Colon (tissue), 2 donors: ENCODE data around the gene TAS1R3.

ENCODE experiments used
- FAIRE-seq: peaks from 2 replicates; lab custom pipeline; 2012; peaks lifted over from hg19 to GRCh38; lab: Jason Lieb, UNC
- donor health status: control.
- donor health status: control.

TAS1R3 gene

GRCh38 chr1:1331068-1331965 is at the start of gene TAS1R3:
Gene TAS1R3, plus strand, starts transcription at chr1:1331280. Its CDS starts 66 bp downstream, at chr1:1331346.
- FAIRE-seq, result no peak

- no peak for FAIRE-seq
Measured at GRCh38 chr1:1281533-1282321, 49.4 kb upstream of the TAS1R3 start.

DNA sequence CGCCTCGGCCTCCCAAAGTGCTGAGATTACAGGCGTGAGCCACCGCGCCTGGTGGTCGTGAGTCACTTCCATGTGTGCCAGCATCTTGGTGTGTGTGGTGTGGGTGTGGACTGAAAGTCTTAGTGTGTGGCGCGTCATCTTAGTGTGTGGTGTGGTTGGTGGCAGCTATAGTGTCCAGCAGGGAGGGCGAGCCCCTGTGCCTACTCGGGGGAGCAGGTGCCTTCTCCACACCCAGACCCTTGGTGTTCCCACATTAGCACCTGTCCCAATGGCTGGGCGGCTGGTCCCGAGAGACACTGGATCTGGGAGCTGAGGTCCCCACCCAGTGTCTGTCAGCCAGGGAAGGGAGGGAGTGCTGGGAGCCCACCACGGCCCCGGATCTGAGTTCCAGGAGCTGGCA is 48.1 kb upstream of the TAS1R3 start:
- no peak for FAIRE-seq

DNA sequence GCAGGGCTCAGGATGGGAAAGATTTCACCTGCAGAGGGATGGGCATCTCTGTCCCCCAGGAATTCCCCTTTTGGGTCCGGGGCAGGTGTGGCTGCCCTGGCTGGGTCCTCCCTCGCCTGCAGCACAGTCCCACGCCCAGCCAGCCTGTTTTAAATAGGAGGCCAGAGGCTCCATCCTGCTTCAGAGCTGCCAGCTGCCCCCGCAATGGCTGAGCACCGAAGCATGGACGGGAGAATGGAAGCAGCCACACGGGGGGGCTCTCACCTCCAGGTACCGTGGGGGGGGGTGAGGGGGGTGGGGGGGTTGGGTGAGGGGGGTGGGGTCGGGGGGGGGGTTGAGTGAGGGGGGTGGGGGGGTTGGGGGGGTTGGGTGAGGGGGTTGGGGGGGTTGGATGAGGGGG is 47.3 kb upstream of the TAS1R3 start:
- no peak for FAIRE-seq

DNA sequence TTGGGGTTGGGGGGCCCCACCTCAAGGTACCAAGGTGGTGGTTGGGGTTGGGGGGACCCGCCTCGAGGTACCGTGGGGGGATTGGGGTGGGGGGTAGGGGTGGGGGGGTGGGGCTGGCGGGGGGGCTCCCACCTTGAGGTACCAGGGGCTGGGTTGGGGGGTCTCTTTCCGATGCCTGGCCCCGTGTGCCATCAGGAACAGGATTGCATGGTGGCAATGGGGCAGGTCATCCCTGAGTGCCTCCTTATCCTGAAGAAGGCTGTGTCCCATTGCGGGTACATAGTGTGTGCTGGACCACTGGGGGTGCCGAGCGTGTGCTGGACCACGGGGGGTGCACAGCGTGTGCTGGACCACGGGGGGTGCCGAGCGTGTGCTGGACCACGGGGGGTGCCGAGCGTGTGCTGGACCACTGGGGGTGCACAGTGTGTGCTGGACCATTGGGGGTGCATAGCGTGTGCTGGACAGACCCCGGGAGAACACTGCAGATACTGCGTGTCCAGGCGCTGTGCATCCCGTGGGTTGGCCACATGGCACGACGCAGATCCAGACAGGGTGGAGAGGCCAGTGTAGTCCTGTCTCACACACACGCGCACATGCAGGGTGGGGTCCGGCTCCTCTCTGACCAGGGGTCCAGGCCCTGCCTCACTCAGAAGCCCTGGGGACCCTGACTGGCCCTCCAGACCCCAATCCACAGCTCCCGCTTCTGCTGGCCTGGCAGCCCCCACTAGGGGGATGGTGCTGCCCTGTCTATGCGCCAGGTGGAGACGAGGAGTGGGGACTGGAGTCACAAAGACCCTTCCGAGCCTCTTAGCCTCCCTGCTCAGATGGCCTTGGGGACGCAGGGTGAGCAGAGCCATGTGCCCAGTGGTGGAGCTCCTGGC is 46.6 kb upstream of the TAS1R3 start:
- no peak for FAIRE-seq

DNA sequence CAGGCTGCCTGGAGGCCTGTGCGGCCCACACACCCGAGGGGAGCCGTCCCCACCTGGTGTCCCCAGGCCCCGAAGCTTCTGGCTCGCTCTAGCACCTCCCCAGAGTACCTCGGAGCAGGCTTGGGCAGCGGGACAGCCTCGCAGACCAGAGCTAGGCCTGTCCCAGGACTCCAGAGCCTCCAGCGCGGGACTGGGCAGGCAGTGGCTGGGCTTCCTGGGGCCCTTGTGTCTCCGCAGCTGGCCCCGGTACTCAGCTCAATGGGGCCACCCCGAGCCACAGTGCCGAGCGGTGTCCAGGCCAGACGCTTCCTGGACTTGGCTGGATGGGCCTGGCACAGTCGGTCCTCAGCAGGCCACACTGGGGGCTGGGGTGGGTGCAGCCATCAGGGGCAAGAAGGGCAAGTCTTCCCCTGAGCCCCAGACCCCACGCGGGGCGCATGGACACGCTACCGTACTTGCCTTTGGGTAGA is 45.9 kb upstream of the TAS1R3 start:
- FAIRE-seq, result no peak

DNA sequence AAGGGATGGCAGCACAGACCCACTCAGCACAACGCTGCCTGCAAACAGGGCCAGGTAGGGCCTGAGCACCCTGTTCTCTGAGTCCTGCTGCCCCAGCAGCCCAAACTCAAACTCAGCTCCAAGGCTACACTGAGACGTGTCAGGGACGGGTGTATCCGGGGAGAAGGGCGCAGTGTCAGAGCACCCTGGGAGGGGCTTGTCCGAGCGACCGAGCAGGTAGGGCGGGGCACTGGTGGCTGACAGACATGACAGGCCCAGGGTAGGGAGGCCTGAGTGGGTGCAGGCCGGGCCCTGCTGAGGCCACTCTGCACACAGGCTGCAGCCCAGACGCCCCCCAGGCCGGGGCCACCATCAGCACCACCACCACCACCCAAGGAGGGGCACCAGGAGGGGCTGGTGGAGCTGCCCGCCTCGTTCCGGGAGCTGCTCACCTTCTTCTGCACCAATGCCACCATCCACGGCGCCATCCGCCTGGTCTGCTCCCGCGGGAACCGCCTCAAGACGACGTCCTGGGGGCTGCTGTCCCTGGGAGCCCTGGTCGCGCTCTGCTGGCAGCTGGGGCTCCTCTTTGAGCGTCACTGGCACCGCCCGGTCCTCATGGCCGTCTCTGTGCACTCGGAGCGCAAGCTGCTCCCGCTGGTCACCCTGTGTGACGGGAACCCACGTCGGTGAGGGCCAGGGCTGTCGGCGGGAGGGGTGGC is 45.3 kb upstream of the TAS1R3 start:
- no peak for FAIRE-seq

GRCh38 chr1:1286313-1287261 is 44.5 kb upstream of the TAS1R3 start:
- no peak for FAIRE-seq

DNA sequence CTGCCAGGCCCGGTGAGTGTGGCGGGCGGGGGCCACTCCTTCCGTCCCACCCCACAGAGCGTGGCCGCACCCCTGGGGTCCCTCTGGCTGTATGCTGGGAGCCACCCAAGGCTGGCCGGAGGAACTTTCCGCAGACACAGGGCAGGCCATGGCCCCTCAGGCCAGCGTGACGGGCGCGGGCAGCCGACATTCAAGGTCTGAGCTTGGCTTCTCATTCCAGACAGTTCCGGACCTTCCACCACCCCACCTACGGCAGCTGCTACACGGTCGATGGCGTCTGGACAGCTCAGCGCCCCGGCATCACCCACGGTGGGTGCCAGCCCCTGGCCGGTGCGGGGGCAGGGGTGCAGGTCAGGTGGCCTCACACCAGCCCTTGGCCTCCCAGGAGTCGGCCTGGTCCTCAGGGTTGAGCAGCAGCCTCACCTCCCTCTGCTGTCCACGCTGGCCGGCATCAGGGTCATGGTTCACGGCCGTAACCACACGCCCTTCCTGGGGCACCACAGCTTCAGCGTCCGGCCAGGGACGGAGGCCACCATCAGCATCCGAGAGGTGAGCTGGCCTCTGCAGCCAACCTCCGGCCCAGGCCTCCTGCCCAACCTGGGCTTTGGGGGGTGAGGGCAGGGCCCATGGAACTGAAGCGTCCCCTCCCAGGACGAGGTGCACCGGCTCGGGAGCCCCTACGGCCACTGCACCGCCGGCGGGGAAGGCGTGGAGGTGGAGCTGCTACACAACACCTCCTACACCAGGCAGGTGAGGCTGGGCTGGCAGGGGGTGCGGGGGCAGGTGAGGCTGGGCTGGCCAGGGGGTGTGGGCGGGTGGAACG is 43.6 kb upstream of the TAS1R3 start:
- FAIRE-seq, result no peak

- FAIRE-seq, result no peak
Measured at GRCh38 chr1:1290238-1290731, 40.8 kb upstream of the TAS1R3 start.

DNA sequence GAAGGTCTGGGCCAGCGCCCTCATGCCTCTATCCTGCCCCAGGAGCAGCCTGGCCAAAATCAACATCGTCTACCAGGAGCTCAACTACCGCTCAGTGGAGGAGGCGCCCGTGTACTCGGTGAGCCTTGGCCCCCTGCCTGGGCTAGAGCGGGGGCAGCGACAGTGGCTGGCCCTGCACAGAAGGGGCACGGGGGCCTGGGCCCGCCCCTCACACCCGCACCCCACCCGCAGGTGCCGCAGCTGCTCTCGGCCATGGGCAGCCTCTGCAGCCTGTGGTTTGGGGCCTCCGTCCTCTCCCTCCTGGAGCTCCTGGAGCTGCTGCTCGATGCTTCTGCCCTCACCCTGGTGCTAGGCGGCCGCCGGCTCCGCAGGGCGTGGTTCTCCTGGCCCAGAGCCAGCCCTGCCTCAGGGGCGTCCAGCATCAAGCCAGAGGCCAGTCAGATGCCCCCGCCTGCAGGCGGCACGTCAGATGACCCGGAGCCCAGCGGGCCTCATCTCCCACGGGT is 40.0 kb upstream of the TAS1R3 start:
- FAIRE-seq, result no peak

DNA sequence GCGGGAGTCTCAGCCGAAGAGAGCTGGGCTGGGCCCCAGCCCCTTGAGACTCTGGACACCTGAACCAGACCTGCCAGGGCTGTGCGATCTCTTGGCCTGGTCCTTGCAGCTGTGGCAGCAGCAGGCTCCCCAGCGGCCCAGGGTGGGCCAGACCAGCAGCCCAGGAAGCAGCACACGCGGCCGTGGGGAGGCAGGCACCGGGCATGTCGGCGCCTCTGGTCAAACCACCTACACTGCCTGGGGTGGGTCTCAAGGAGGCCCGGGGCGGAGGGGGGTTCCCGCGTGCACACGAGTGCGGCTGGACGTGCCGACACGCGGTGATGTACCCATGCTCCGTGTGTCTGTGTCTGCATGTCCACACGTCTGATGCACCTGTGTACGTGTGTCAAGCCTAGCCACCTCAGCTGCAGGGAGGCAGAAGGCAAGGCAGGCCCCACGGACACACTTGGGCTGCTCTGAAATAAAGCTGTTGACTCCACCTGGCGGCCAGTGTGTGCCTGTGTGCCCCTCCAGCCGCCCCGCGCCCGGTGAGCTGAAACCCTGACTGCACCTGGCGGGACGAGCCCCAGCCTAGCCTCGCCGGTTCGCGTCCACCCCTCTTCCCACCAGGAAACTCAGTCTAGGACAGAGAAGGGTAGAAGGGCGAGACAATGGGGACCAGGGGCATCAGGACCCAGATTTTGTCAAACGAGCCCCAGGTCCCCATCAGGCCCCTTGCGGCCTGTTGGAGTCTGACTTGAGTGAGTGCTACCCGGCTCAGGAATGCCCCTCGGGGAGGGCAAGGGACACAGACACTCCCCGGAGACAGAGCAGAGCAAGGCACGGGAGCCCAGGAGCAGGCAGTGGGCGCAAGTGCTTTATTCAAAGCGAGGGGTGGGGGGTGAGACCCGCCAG is 39.3 kb upstream of the TAS1R3 start:
- no peak for FAIRE-seq

DNA sequence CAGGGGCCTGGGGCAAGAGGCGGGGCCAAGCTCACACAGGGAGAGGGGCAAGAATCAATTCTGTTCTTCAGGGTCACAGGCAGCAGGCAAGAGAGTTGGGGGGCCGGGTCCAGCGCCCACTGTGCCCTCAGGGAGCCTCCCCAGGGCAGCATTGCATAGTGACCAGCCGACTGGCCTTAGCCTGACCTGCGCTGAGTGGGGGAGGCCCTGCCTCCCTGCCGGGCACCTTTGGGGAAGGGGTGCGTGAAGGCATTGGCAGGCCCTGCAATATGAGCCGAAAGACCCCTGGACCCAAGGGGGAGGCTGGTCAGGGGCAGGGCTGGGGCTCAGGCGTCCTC is 38.7 kb upstream of the TAS1R3 start:
- FAIRE-seq, result no peak

GRCh38 chr1:1292851-1293250 is 38.2 kb upstream of the TAS1R3 start:
- no peak for FAIRE-seq

GRCh38 chr1:1293263-1294249 is 37.5 kb upstream of the TAS1R3 start:
- no peak for FAIRE-seq

GRCh38 chr1:1294250-1294890 is 36.7 kb upstream of the TAS1R3 start:
- no peak for FAIRE-seq
